ENCODE results near the gene CELA3B. TPM values are rescaled to one million over a fixed set of nuclear protein-coding genes. Genes with fewer than 3 reads are reported as not detected.
"Not testable (repeated sequence)": the region's sequence is repeated elsewhere in the genome, so short reads cannot be mapped to it uniquely, and the experiment has no call there.

Gene CELA3B
- total RNA-seq, 1 experiment from 2014 or later, result not detected

DNA sequence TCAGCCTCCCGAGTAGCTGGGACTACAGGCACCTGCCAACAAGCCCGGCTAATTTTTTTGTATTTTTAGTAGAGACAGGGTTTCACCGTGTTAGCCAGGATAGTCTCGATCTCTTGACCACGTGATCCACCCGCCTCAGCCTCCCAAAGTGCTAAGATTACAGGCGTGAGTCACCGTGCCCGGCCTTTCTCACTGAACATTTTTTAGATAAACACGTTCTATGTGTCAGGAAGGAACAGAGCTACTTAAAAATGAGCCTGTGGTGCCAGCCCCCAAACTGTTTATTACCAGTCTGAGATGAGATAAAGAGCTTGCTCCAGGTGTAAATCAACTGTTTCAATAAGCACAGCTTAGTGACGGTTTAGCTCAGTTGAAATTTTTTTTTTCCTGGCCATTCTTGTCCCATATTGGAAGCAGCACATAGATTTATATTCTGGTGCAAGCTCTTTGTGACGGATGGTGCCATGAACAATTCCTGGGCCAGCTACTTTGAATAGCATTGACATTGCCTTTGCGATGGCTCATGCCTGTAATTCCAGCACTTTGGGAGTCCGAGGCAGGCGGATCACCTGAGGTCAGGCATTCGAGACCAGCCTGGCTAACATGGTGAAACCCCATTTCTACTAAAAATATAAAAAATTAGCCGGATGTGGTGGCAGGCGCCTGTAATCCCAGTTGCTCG is 33.7 kb upstream of the CELA3B start:
- peak; percentile 78 for DNase-seq (ENCODE audit: low read depth)

DNA sequence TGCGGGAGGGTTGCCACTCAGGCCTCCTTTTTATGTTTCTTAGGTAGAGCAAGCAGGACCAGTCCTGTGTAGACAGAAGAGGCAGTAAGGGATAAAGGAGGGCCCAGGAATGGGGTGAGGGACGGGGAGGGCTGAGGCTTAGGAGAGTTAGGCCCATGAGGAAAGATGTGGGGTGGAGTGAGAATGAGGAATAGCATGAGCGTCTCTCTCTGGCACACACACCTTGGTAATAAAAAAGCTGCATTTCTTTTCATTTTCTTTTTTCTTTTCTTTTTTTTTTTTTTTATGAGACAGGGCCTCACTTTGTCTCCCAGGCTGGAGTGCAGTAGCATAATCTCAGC is 32.1 kb upstream of the CELA3B start:
- DNase-seq (ENCODE audit: low read depth), result no peak

DNA sequence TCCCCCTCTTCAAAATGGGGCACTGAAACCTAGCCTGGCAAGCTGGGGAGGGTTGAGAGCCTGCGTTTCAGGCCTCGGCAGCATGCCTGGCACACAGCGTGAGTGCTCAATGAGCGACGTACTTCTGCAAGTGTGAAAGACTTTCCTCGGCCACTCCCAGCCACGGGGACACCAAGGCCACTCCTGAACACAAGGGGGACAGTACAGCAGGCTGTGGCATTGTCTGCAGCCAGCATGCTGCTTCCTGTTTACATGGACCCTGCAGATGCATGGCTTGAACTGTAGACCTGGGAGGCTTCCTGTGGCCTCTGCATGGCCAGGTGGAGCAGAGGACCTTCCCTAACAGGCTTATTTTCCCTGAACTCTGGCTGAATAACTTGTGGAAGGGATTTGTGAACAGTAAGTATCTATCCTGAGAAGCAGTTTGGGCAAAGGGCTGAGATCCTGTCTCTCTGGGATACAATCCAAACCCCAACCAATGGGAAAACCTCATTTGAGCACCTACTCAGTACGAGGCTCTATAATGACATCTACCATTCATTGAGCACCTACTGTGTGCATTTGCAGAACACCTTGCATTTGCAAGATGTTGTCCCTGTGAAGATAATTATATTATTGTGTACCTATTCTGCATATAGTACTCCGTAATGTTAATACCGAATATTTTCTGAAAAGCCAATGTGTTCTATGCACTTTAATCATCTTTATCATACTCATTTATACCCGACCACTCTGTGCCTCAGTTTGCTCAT is 29.8 kb upstream of the CELA3B start:
- no peak for DNase-seq (ENCODE audit: low read depth)

- no peak for DNase-seq (ENCODE audit: low read depth)
Measured at GRCh38 chr1:21950734-21951133, 26.1 kb upstream of the CELA3B start.

GRCh38 chr1:21951226-21951870 is 25.5 kb upstream of the CELA3B start:
- DNase-seq (ENCODE audit: low read depth), result no peak

DNA sequence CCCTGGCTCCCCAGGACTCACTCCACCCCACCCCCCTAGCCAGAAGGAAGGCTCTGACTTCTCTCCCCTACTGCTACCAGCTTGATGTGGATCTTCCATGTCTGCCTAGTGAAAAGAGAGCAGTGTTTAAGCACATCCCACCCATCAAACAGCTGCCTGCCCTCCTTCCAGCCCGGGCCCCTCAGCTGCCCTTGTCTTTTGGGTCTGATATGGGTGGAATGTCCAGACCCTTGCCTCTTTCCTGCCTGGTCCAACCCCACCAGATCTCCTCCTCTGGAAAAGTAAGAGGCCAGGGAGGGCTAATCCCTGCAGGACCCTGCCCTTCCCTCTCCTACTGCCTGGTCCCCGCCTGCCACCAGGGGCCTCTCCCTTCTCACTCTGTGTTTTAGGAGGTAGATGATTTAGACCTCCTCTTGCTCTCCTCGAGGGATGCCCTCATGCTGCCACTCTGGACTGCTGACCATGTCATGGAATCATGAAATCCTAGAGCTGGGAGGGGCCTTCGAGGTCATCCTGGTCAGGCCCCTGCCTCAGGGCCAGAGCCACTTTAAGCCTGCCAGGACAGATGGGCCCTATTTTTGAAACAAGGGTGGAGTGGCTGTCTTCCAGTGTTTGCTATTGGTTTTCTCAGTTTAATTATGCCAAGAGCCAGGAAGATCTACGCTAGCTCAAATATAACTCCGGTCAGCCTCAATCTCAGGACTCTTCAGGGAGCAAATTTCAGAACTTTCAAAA is 23.9 kb upstream of the CELA3B start:
- no peak for DNase-seq (ENCODE audit: low read depth)

DNA sequence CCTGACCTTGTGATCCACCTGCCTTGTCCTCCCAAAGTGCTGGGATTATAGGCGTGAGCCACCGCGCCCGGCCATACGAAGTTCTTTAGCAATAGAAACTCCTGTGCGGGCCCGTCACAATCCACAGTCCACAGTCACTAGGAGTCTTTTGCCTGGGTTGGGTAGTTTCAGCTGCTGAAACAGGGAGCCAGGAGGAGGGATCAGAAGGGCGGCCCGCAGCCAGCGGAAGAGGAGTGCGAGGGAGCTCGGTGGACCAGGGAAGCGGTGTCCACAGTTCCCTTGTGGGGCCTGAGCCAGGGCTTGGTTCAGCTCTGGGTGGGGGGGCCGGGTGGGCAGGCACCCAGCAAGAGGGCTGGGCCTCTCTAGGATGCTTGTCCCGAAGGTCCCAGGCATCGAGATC is 21.8 kb upstream of the CELA3B start:
- no peak for DNase-seq (ENCODE audit: low read depth)

- no peak for DNase-seq (ENCODE audit: low read depth)
Measured at GRCh38 chr1:21955501-21956281, 21.1 kb upstream of the CELA3B start.

DNA sequence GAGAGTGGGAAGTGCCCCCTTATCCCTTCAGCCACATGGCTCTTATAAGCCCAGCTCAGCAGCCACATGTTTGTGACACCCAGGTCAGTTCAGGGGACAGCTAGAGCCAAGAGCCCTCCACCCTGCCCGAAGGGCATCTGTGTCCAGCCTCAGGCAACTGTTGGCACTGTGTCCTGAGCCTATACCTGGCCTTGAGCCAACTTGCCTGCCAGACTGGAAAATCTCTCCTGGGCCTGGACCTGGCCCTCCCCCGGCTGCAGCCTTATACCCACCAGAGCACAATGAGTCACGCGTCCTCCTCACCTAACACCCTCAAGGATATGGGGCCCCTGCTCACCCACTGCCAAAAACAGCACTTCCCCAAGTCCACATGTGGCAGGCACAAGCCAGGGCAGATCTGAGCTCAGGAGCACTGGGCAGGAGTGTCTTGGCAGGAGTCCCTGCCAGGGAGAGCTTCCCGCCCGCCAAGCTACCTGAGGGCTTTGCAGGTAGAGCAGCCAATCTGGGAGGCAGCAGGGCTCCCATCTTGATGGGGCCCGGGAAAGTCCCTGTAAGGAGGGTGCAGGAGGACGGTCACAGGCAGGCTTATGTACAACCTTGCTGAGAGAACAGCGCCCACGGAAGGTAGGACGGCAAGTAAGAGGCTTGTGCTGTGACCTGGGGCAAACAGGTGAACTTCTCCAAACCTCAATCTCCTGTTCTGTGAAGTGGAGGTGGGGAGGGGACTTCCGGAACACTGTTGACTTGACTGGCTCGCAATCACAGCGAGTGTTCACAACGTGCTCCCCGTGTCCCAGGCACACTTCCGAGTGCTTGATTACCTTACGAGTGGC is 19.9 kb upstream of the CELA3B start:
- DNase-seq (ENCODE audit: low read depth), result peak; percentile 88

GRCh38 chr1:21961337-21961736 is 15.5 kb upstream of the CELA3B start:
- no peak for DNase-seq (ENCODE audit: low read depth)

DNA sequence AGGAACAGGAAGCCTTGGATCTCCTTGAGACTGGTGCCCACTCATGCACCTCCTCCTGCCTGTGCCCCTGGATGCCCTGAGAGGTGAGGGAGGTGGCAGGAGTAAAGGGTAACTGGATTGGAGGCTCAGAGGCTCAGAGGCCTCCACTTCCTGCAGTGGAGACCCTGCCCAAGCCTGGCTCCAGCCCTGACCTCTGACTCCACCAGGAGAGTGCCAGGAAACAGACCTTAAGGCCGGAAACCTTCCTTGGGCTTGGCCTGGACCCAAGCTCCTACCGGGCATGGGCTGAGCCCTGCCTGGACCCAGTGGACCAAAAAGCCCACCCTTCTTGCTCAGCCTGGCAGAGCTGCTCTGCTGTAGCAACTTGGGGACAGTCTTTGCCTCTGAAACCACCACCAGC is 15.0 kb upstream of the CELA3B start:
- no peak for DNase-seq (ENCODE audit: low read depth)

DNA sequence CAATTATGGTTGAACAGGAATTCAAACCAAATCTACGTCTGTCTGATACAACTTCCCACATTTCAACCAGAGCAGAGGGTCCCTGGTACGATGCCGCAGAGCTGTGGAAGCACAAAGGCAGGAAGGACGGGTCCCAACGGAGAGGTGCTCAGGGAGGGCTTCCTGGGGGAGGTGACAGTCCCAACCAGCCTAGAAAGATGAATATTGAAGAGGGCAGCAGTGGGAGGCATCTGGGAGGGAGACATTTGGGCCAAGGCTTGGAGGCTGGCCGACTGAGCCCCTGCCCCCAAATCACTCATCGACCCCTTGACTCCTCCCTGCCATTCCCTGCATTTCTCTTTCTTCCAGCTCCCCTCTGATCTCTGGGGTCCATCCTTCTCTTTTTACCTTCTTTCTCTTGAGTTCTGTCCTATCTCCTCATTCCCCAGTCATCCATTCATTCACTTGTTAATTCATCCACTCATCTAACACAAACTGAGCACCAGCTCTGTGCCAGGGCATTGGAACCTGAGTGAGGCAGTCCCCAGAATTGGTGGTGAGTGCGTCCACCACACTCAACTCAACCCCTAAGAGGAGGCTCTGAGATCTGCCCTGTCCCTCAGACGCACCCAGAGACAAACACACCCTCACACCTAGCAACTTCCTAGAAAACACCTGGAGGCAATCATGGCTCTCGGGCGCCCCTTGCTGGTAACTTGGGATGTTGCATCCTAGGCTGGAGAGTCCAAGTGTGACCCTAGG is 13.2 kb upstream of the CELA3B start:
- DNase-seq (ENCODE audit: low read depth), result peak; percentile 74

- peak; percentile 55 for DNase-seq (ENCODE audit: low read depth)
Measured at GRCh38 chr1:21966247-21967000, 10.4 kb upstream of the CELA3B start.

GRCh38 chr1:21967216-21967615 is 9.6 kb upstream of the CELA3B start:
- not testable (repeated sequence) for DNase-seq (ENCODE audit: low read depth)

DNA sequence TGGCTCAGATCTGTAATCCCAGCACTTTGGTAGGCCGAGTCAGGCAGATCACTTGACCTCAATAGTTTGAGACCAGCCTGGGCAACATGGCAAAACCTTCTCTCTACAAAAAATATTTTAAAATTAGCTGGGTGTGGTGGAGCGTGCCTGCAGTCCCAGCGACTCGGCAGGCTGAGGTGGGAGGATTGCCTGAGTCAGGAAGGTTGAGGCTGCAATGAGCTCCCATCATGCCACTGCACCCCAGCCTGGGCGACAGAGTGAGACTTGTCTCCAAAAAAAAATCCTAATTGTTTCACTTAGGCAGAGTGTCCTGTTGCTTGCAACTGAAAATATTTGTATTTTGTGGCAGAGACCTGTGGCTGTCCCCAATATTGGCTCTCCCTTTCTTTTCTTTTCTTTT is 7.8 kb upstream of the CELA3B start:
- not testable (repeated sequence) for DNase-seq (ENCODE audit: low read depth)

DNA sequence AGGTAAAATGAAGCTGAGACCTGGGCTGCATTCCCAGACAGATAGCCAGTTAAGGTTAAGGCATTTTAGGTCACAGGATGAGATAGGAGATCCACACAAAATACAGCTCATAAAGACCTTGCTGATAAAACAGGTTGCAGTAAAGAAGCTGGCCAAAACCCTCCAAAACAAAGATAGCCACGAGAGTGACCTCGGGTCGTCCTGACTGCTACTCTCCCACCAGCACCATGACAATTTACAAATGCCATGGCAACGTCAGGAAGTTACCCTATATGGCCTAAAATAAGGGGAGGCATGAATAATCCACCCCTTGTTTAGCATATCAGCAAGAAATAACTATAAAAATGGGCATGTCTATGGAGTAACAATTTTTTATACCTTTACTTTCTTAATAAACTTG is 6.3 kb upstream of the CELA3B start:
- not testable (repeated sequence) for DNase-seq (ENCODE audit: low read depth)

DNA sequence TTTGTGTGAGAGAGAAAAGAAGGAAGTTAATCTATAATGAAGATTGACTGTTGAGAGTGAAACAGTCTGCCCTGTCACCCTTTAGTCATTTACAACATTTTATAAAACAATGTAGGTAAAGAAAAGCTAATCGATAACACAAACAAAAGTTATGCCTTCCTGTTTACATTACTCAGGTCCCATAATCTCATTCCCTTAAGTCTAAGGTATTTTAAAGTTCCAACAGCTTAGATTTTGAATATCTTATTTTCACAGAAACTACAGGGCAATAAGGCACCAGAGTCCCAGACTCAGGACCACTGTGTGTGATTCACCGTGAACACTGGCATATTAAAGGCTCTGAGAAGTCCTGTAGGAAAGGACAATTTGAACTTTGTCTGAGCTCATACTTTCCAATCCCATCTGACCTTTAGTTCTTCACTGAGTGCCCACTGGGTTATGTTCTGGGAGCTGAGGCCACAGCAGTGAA is 3.8 kb upstream of the CELA3B start:
- not testable (repeated sequence) for DNase-seq (ENCODE audit: low read depth)

- DNase-seq (ENCODE audit: low read depth), result not testable (repeated sequence)
Measured at GRCh38 chr1:21973948-21974347, 2.9 kb upstream of the CELA3B start.

DNA sequence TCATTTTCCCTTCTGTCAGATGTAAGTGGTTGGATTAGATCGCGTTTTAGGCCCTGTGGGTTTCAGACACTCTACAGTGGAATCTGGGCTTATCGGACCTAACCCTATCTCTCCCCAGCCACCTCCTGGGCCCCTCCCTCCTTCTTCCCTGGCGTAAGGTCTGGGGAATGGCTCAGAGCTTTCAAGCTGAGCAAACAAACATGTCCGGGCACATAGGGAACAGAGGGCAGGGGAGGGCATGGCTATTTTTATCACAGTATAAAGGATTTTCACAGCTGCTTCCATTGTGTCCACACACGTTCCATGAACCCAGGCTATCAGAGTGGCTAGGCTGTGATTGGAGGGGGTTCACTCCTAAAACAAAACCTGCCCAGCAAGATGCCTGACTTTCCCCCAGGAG is 2.1 kb upstream of the CELA3B start:
- DNase-seq (ENCODE audit: low read depth), result not testable (repeated sequence)
